WTC11 (cell line): ENCODE data around the gene EVC2. TPM values are rescaled to one million over a fixed set of nuclear protein-coding genes. Genes with fewer than 3 reads are reported as not detected.

Experiments
- ATAC-seq: fragments of 200-7000 bp; cut with Tn5 transposase; 2 replicates; pipeline ENCODE4 v1.10.0; 2021; ENCODE audit warnings: mild to moderate bottlenecking, moderate library complexity
- CTCF ChIA-PET: fragments of 300-600 bp; sonication (Branson Sonifier 250); formaldehyde crosslinking; loops from one replicate; lab custom pipeline; 2021; ENCODE audit warnings: antibody characterized with exemption; lab: Charles Lee
- POLR2A ChIA-PET: fragments of 350-600 bp; sonication (Branson Sonifier 250); formaldehyde crosslinking; loops from one replicate; lab custom pipeline; 2021; ENCODE audit warnings: antibody characterized with exemption; lab: Charles Lee
- DNase-seq: peaks from one replicate; pipeline ENCODE4 v3.0.0; 2021; ENCODE audit warnings: low spot score
- H3K27ac Mint-ChIP-seq: 2 replicates; pipeline ENCODE4 v1.8.0; 2021; ENCODE audit warnings: mixed read lengths
- H3K27me3 Mint-ChIP-seq: 2 replicates; pipeline ENCODE4 v1.8.0; 2021; ENCODE audit warnings: low read depth, mild to moderate bottlenecking, moderate library complexity, mixed read lengths
- H3K36me3 Mint-ChIP-seq: 2 replicates; pipeline ENCODE4 v1.8.0; 2021; ENCODE audit warnings: mixed read lengths
- H3K4me1 Mint-ChIP-seq: 2 replicates; pipeline ENCODE4 v1.8.0; 2022; ENCODE audit warnings: mixed read lengths
- H3K4me3 Mint-ChIP-seq: 2 replicates; pipeline ENCODE4 v1.8.0; 2021; ENCODE audit warnings: mild to moderate bottlenecking, moderate library complexity, mixed read lengths
- H3K9me3 Mint-ChIP-seq: 2 replicates; pipeline ENCODE4 v1.8.0; 2021; ENCODE audit warnings: mixed read lengths
- ATF1 ChIP-seq: sonication (generic); formaldehyde crosslinking; IDR thresholded peaks from 2 replicates; pipeline ENCODE4 v1.8.1; 2023; ENCODE audit warnings: mild to moderate bottlenecking, moderate library complexity, missing genetic modification reagents
- ATF3 ChIP-seq: sonication (generic); formaldehyde crosslinking; conservative IDR thresholded peaks from 2 replicates; pipeline ENCODE4 v1.8.1; 2022; ENCODE audit warnings: mild to moderate bottlenecking, missing genetic modification reagents
- ATF6 ChIP-seq: sonication (generic); formaldehyde crosslinking; IDR thresholded peaks from 2 replicates; pipeline ENCODE4 v1.8.1; 2023; ENCODE audit warnings: mild to moderate bottlenecking, missing genetic modification reagents
- E2F1 ChIP-seq: sonication (generic); formaldehyde crosslinking; IDR thresholded peaks from 2 replicates; pipeline ENCODE4 v1.8.0; 2022; ENCODE audit warnings: mild to moderate bottlenecking, missing genetic modification reagents
- ESRRA ChIP-seq: sonication (generic); formaldehyde crosslinking; IDR thresholded peaks from 2 replicates; pipeline ENCODE4 v1.8.1; 2022; ENCODE audit warnings: mild to moderate bottlenecking, missing genetic modification reagents, borderline replicate concordance
- GABPB1 ChIP-seq: sonication (generic); formaldehyde crosslinking; IDR thresholded peaks from 2 replicates; pipeline ENCODE4 v1.8.1; 2023; ENCODE audit warnings: mild to moderate bottlenecking, missing genetic modification reagents
- JUN ChIP-seq: sonication (generic); formaldehyde crosslinking; IDR thresholded peaks from 2 replicates; pipeline ENCODE4 v1.8.0; 2023; ENCODE audit warnings: mild to moderate bottlenecking, missing genetic modification reagents
- NFATC4 ChIP-seq: fragments of 250-450 bp; sonication (Bioruptor Pico); IDR thresholded peaks from 2 replicates; pipeline ENCODE4 v1.9.0; 2021; ENCODE audit warnings: mild to moderate bottlenecking
- PREB ChIP-seq: sonication (generic); formaldehyde crosslinking; IDR thresholded peaks from 2 replicates; pipeline ENCODE4 v1.8.1; 2022; ENCODE audit warnings: mild to moderate bottlenecking, missing genetic modification reagents, moderate library complexity, borderline replicate concordance
- RORB ChIP-seq: fragments of 250-450 bp; sonication (Bioruptor Pico); IDR thresholded peaks from 2 replicates; pipeline ENCODE4 v1.9.0; 2021; ENCODE audit warnings: mild to moderate bottlenecking
- TEAD1 ChIP-seq: sonication (generic); formaldehyde crosslinking; IDR thresholded peaks from 2 replicates; pipeline ENCODE4 v1.8.0; 2022; ENCODE audit warnings: mild to moderate bottlenecking, missing genetic modification reagents
- ZNF121 ChIP-seq: sonication (generic); formaldehyde crosslinking; IDR thresholded peaks from 2 replicates; pipeline ENCODE4 v1.8.0; 2023; ENCODE audit warnings: missing genetic modification reagents
- ZNF219 ChIP-seq: sonication (generic); formaldehyde crosslinking; IDR thresholded peaks from 2 replicates; pipeline ENCODE4 v1.8.0; 2023; ENCODE audit warnings: missing genetic modification reagents, mild to moderate bottlenecking, borderline replicate concordance
- ZNF232 ChIP-seq: sonication (generic); formaldehyde crosslinking; IDR thresholded peaks from 2 replicates; pipeline ENCODE4 v1.8.0; 2022; ENCODE audit warnings: mild to moderate bottlenecking, missing genetic modification reagents
- ZNF396 ChIP-seq: fragments of 250-450 bp; sonication (Bioruptor Pico); IDR thresholded peaks from 2 replicates; pipeline ENCODE4 v1.8.0; 2021; ENCODE audit warnings: mild to moderate bottlenecking, moderate library complexity, borderline replicate concordance
- ZNF416 ChIP-seq: fragments of 250-450 bp; sonication (Bioruptor Pico); IDR thresholded peaks from 2 replicates; pipeline ENCODE4 v1.9.0; 2021; ENCODE audit warnings: mild to moderate bottlenecking, inconsistent platforms
- ZNF423 ChIP-seq: fragments of 250-450 bp; sonication (Bioruptor Pico); IDR thresholded peaks from 2 replicates; pipeline ENCODE4 v2.1.2; 2022; ENCODE audit warnings: mild to moderate bottlenecking, moderate library complexity
- ZNF425 ChIP-seq: fragments of 250-450 bp; sonication (Bioruptor Pico); conservative IDR thresholded peaks from 2 replicates; pipeline ENCODE4 v1.9.0; 2021; ENCODE audit warnings: mild to moderate bottlenecking
- ZNF532 ChIP-seq: fragments of 250-450 bp; sonication (Bioruptor Pico); IDR thresholded peaks from 2 replicates; pipeline ENCODE4 v1.9.0; 2021; ENCODE audit warnings: mild to moderate bottlenecking, borderline replicate concordance
- total RNA-seq: library from RNA; stranded (reverse); gene quantifications from 3 replicates; pipeline ENCODE4 v1.2.3, GENCODE V29; 2021

The EVC2 gene
- total RNA-seq, 1 experiment from 2014 or later: 4.8 TPM

GRCh38 chr4:5631352-5632065 is 76.8 kb downstream of the EVC2 start:
- H3K4me1 Mint-ChIP-seq: peaks cover 9% of the 10 kb centered on the region
- no peaks in the 10 kb centered on the region for H3K27me3 Mint-ChIP-seq
- DNase-seq (no peak), ATAC-seq (no peak)
- H3K9me3 Mint-ChIP-seq: peaks cover 7% of the 10 kb centered on the region; the same call in 1 of the 2 replicates
- POLR2A ChIA-PET: no interaction called here
- H3K36me3 Mint-ChIP-seq: peaks cover 14% of the 10 kb centered on the region
- H3K27ac Mint-ChIP-seq: no peak overlapping the region
- TF ChIP-seq ESRRA (CRISPR knock-in tag): no peak
- TF ChIP-seq ATF6 (CRISPR knock-in tag): no peak
- TF ChIP-seq ZNF232 (CRISPR knock-in tag): no peak
- no peak for TF ChIP-seq ZNF416 (CRISPR knock-in tag)
- no peak for TF ChIP-seq NFATC4 (CRISPR knock-in tag)
- no peak for TF ChIP-seq GABPB1 (CRISPR knock-in tag)
- TF ChIP-seq ATF1: no peak
- TF ChIP-seq ATF3: no peak
- no peak for TF ChIP-seq ZNF121 (CRISPR knock-in tag)
- no peak for TF ChIP-seq E2F1 (CRISPR knock-in tag)
- no peak for TF ChIP-seq ZNF423 (CRISPR knock-in tag)
- TF ChIP-seq JUN (CRISPR knock-in tag): no peak
- TF ChIP-seq RORB (CRISPR knock-in tag): no peak
- no peak for TF ChIP-seq ZNF425
- no peak for TF ChIP-seq TEAD1 (CRISPR knock-in tag)
- TF ChIP-seq ZNF396 (CRISPR knock-in tag): no peak
- no peak for TF ChIP-seq PREB (CRISPR knock-in tag)
- H3K4me3 Mint-ChIP-seq: no peak overlapping the region
- CTCF ChIA-PET: interaction anchor here (0.6 kb wide), 1 partner anchor 150 kb away, joined by 3 read pairs; no protein-coding TSS in a partner anchor

- POLR2A ChIA-PET: no interaction called here
- H3K9me3 Mint-ChIP-seq: peaks cover 7% of the 10 kb centered on the region; the same call in 1 of the 2 replicates
- H3K36me3 Mint-ChIP-seq: peaks cover 17% of the 10 kb centered on the region
- ATAC-seq (no peak), DNase-seq (no peak)
- no peak overlapping the region for H3K4me3 Mint-ChIP-seq
- H3K27me3 Mint-ChIP-seq: no peaks in the 10 kb centered on the region
- H3K27ac Mint-ChIP-seq: no peak overlapping the region
- peaks cover 9% of the 10 kb centered on the region for H3K4me1 Mint-ChIP-seq
- CTCF ChIA-PET: interaction anchor here (0.6 kb wide), 2 partner anchors 150 to 245 kb away, joined by 3 to 5 read pairs; no protein-coding TSS in a partner anchor
- TF ChIP-seq ZNF532 (CRISPR knock-in tag) (no peak), PREB (CRISPR knock-in tag) (no peak), ZNF425 (no peak), ZNF232 (CRISPR knock-in tag) (no peak), ZNF219 (CRISPR knock-in tag) (no peak)
Measured at GRCh38 chr4:5630762-5631161, 77.6 kb downstream of the EVC2 start.
